CD4-positive, CD25-positive, alpha-beta regulatory T cell (primary cell): ENCODE results near the gene KIAA1217. TPM values are rescaled to one million over a fixed set of nuclear protein-coding genes. Genes with fewer than 3 reads are reported as not detected.

Experiments used
- ATAC-seq, 2 donors: fragments of 150-1000 bp; cut with Tn5 transposase; one replicate each; pipeline ENCODE4 v1.10.0; 2021; ENCODE audit warnings: low read depth in 2 of 2, moderate number of reproducible peaks in 2 of 2, moderate library complexity in 1 of 2
- DNase-seq, 3 donors: peaks; one replicate each; pipeline versions ENCODE4 v3.0.0 to v3.0.0-alpha.2; 2012 to 2022; ENCODE audit warnings: mixed read lengths in 1 of 3
- H3K27ac ChIP-seq: one replicate; pipeline ENCODE4 v1.7.0; 2013; ENCODE audit warnings: mild to moderate bottlenecking, low read length; ENCODE audit not compliant: insufficient read depth, poor library complexity, severe bottlenecking
- H3K27me3 ChIP-seq: one replicate; pipeline ENCODE4 v1.7.0; 2013; ENCODE audit warnings: low read length; ENCODE audit not compliant: control insufficient read depth, insufficient read depth
- H3K36me3 ChIP-seq: one replicate; pipeline ENCODE4 v1.7.0; 2013; ENCODE audit warnings: mild to moderate bottlenecking, low read length, moderate library complexity; ENCODE audit not compliant: control insufficient read depth, insufficient read depth
- H3K4me1 ChIP-seq: 2 replicates; pipeline ENCODE4 v1.7.0; 2013; ENCODE audit warnings: mild to moderate bottlenecking, low read length; ENCODE audit not compliant: insufficient read depth, control insufficient read depth, poor library complexity, severe bottlenecking
- H3K4me3 ChIP-seq: one replicate; pipeline ENCODE4 v1.7.0; 2013; ENCODE audit warnings: low read depth, mild to moderate bottlenecking, low read length, moderate library complexity
- H3K9me3 ChIP-seq, 2 experiments: 1 replicate in 1 of 2; 2 replicates in 1 of 2; pipeline ENCODE4 v1.7.0; 2013; ENCODE audit warnings: low read length in 2 of 2, mild to moderate bottlenecking in 1 of 2, moderate library complexity in 1 of 2; ENCODE audit not compliant: control insufficient read depth in 2 of 2
- H3K27ac Mint-ChIP-seq, 3 donors: one replicate each; pipeline ENCODE4 v1.8.0; 2020 to 2022; ENCODE audit warnings: mild to moderate bottlenecking in 3 of 3, mixed read lengths in 3 of 3, moderate library complexity in 2 of 3
- H3K27me3 Mint-ChIP-seq: one replicate; pipeline ENCODE4 v1.8.0; 2022; ENCODE audit warnings: mild to moderate bottlenecking, mixed read lengths
- H3K36me3 Mint-ChIP-seq: one replicate; pipeline ENCODE4 v1.8.0; 2020; ENCODE audit warnings: mixed read lengths
- H3K4me1 Mint-ChIP-seq, 4 donors: one replicate each; pipeline ENCODE4 v1.8.0; 2020 to 2022; ENCODE audit warnings: mixed read lengths in 4 of 4, mild to moderate bottlenecking in 1 of 4
- H3K4me3 Mint-ChIP-seq, 4 donors: one replicate each; pipeline ENCODE4 v1.8.0; 2020 to 2022; ENCODE audit warnings: mild to moderate bottlenecking in 4 of 4, mixed read lengths in 4 of 4, moderate library complexity in 3 of 4
- H3K9me3 Mint-ChIP-seq, 7 donors: one replicate each; pipeline ENCODE4 v1.8.0; 2020 to 2022; ENCODE audit warnings: mixed read lengths in 7 of 7, mild to moderate bottlenecking in 3 of 7, moderate library complexity in 2 of 7
- polyA plus RNA-seq, 4 donors: library from polyadenylated mRNA; unstranded; fragments of 300-500 nt; fragmentation: Illumina TruSeq; gene quantifications; one replicate each; pipeline ENCODE4 v1.2.3, GENCODE V29; 2021
- total RNA-seq: library from RNA; stranded (reverse); gene quantifications from one replicate; pipeline ENCODE4 v1.2.3, GENCODE V29; 2022

Gene KIAA1217
- total and polyA plus RNA-seq, 5 donors from 2014 or later = 0.10 TPM; not detected in 4

- peaks cover 0 to 8% (median 2%) of the 10 kb centered on the region in 4 donors for H3K4me1 Mint-ChIP-seq
- no peak for ATAC-seq
- DNase-seq = no peak
- no peaks in the 10 kb centered on the region for H3K9me3 ChIP-seq
- no peak overlapping the region for H3K27ac Mint-ChIP-seq
- H3K4me3 Mint-ChIP-seq = no peak overlapping the region
- no peak overlapping the region for H3K4me3 ChIP-seq
- H3K27me3 ChIP-seq = no peaks in the 10 kb centered on the region
- H3K27ac ChIP-seq = no peak overlapping the region
- no peaks in the 10 kb centered on the region for H3K4me1 ChIP-seq
- no peaks in the 10 kb centered on the region for H3K36me3 ChIP-seq
- H3K36me3 Mint-ChIP-seq = no peaks in the 10 kb centered on the region
- H3K9me3 Mint-ChIP-seq = peaks cover 0 to 1% (median 0%) of the 10 kb centered on the region in 7 donors
- peaks cover 4% of the 10 kb centered on the region for H3K27me3 Mint-ChIP-seq
These were observed 259.4 kb downstream of the KIAA1217 start for GRCh38 chr10:24468281-24468751.

- no peak for DNase-seq
- H3K4me1 ChIP-seq = no peaks in the 10 kb centered on the region
- no peaks in the 10 kb centered on the region for H3K9me3 ChIP-seq
- Mint-ChIP-seq H3K9me3 (peaks cover 0 to 3% (median 0%) of the 10 kb centered on the region in 7 donors), H3K4me3 (no peak overlapping the region), H3K36me3 (no peaks in the 10 kb centered on the region), H3K4me1 (no peaks in the 10 kb centered on the region), H3K27ac (no peak overlapping the region), H3K27me3 (peaks cover 4% of the 10 kb centered on the region)
- H3K36me3 ChIP-seq = no peaks in the 10 kb centered on the region
- H3K27me3 ChIP-seq = no peaks in the 10 kb centered on the region
- H3K4me3 ChIP-seq = no peak overlapping the region
- ATAC-seq = no peak
- H3K27ac ChIP-seq = no peak overlapping the region
These were observed 261.1 kb downstream of the KIAA1217 start for GRCh38 chr10:24469993-24470392.

- ATAC-seq = no peak
- no peaks in the 10 kb centered on the region for H3K4me1 ChIP-seq
- no peak for DNase-seq
- H3K27me3 ChIP-seq = no peaks in the 10 kb centered on the region
- Mint-ChIP-seq H3K9me3 (peaks cover 0 to 7% (median 3%) of the 10 kb centered on the region in 7 donors), H3K4me1 (no peaks in the 10 kb centered on the region), H3K27ac (no peak overlapping the region), H3K36me3 (no peaks in the 10 kb centered on the region), H3K4me3 (no peak overlapping the region), H3K27me3 (no peaks in the 10 kb centered on the region)
- no peaks in the 10 kb centered on the region for H3K36me3 ChIP-seq
- no peak overlapping the region for H3K4me3 ChIP-seq
- no peaks in the 10 kb centered on the region for H3K9me3 ChIP-seq
- no peak overlapping the region for H3K27ac ChIP-seq
These were observed 266.7 kb downstream of the KIAA1217 start for GRCh38 chr10:24475598-24475997.

- no peak for ATAC-seq
- no peak overlapping the region for H3K4me3 Mint-ChIP-seq
- H3K9me3 Mint-ChIP-seq = peaks cover 0 to 7% (median 3%) of the 10 kb centered on the region in 7 donors
These were observed 268.2 kb downstream of the KIAA1217 start for GRCh38 chr10:24476913-24477701.

GRCh38 chr10:24477915-24478314, 269.0 kb downstream of the KIAA1217 start:
- Mint-ChIP-seq H3K4me3 (no peak overlapping the region), H3K36me3 (no peaks in the 10 kb centered on the region), H3K4me1 (no peaks in the 10 kb centered on the region), H3K27me3 (no peaks in the 10 kb centered on the region), H3K9me3 (peaks cover 0 to 7% (median 3%) of the 10 kb centered on the region in 7 donors), H3K27ac (no peak overlapping the region)
- no peaks in the 10 kb centered on the region for H3K36me3 ChIP-seq
- no peak overlapping the region for H3K4me3 ChIP-seq
- H3K27me3 ChIP-seq = no peaks in the 10 kb centered on the region
- no peak overlapping the region for H3K27ac ChIP-seq
- no peaks in the 10 kb centered on the region for H3K4me1 ChIP-seq
- ATAC-seq = no peak
- H3K9me3 ChIP-seq = no peaks in the 10 kb centered on the region
- DNase-seq = no peak

More at GRCh38 chr10:24476913-24477701, 268.2 kb downstream of the KIAA1217 start:
- Histone ChIP-seq H3K27ac (no peak overlapping the region), H3K36me3 (no peaks in the 10 kb centered on the region), H3K4me3 (no peak overlapping the region), H3K27me3 (no peaks in the 10 kb centered on the region), H3K9me3 (no peaks in the 10 kb centered on the region), H3K4me1 (no peaks in the 10 kb centered on the region)
- no peaks in the 10 kb centered on the region for H3K36me3 Mint-ChIP-seq
- H3K27ac Mint-ChIP-seq = no peak overlapping the region
- H3K27me3 Mint-ChIP-seq = no peaks in the 10 kb centered on the region
- H3K4me1 Mint-ChIP-seq = no peaks in the 10 kb centered on the region
- no peak for DNase-seq

GRCh38 chr10:24479806-24480205, 270.9 kb downstream of the KIAA1217 start:
- H3K36me3 Mint-ChIP-seq = no peaks in the 10 kb centered on the region
- no peak for DNase-seq
- H3K27ac Mint-ChIP-seq = no peak overlapping the region
- Histone ChIP-seq H3K36me3 (no peaks in the 10 kb centered on the region), H3K9me3 (no peaks in the 10 kb centered on the region), H3K4me3 (no peak overlapping the region), H3K4me1 (no peaks in the 10 kb centered on the region), H3K27me3 (no peaks in the 10 kb centered on the region), H3K27ac (no peak overlapping the region)
- no peak overlapping the region for H3K4me3 Mint-ChIP-seq
- H3K27me3 Mint-ChIP-seq = no peaks in the 10 kb centered on the region
- peaks cover 0 to 4% (median 0%) of the 10 kb centered on the region in 4 donors for H3K4me1 Mint-ChIP-seq
- H3K9me3 Mint-ChIP-seq = peaks cover 0 to 7% (median 3%) of the 10 kb centered on the region in 7 donors
- ATAC-seq = no peak

- no peak overlapping the region for H3K4me3 ChIP-seq
- H3K36me3 ChIP-seq = no peaks in the 10 kb centered on the region
- H3K9me3 ChIP-seq = no peaks in the 10 kb centered on the region
- no peaks in the 10 kb centered on the region for H3K27me3 ChIP-seq
- no peaks in the 10 kb centered on the region for H3K4me1 ChIP-seq
- Mint-ChIP-seq H3K36me3 (no peaks in the 10 kb centered on the region), H3K27ac (no peak overlapping the region), H3K4me3 (no peak overlapping the region), H3K4me1 (peaks cover 0 to 4% (median 0%) of the 10 kb centered on the region in 4 donors), H3K9me3 (peaks cover 0 to 7% (median 3%) of the 10 kb centered on the region in 7 donors), H3K27me3 (no peaks in the 10 kb centered on the region)
- no peak overlapping the region for H3K27ac ChIP-seq
- DNase-seq (no peak), ATAC-seq (no peak)
These were observed 271.5 kb downstream of the KIAA1217 start for GRCh38 chr10:24480447-24480846.

- Mint-ChIP-seq H3K27me3 (no peaks in the 10 kb centered on the region), H3K36me3 (no peaks in the 10 kb centered on the region), H3K27ac (no peak overlapping the region), H3K4me3 (no peak overlapping the region), H3K4me1 (peaks cover 0 to 4% (median 0%) of the 10 kb centered on the region in 4 donors), H3K9me3 (peaks cover 0 to 7% (median 3%) of the 10 kb centered on the region in 7 donors)
- Histone ChIP-seq H3K9me3 (no peaks in the 10 kb centered on the region), H3K27ac (no peak overlapping the region), H3K4me3 (no peak overlapping the region), H3K36me3 (no peaks in the 10 kb centered on the region), H3K27me3 (no peaks in the 10 kb centered on the region), H3K4me1 (no peaks in the 10 kb centered on the region)
- DNase-seq = no peak
- ATAC-seq = no peak
These were observed 272.3 kb downstream of the KIAA1217 start for GRCh38 chr10:24481241-24481640.
